Measurements from ENCODE around the gene TARP.

Gene TARP

DNA sequence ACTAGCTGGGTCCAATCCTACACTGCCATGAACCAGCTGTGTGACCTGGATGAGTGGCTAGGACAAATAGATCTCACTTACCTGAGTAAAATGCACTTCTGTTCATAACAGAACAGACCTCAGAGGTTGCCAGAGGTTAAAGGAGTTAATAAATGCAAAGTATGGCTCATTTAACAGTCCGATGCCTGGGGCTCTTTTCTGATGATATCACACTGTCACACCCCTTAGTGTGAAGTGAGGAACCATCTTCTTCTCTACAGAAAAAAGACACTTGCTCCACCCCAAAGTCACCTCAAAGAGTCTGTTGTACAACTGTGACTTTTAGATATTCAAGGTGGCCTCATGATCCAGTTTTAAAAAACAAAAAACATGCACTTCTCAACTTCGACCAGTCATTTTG, 21.5 kb upstream of the TARP start:
- 84 to 92% (median 89%) methylated on average over 2 of the region's 2 CpGs for WGBS, 4 donors
- no peaks in the 10 kb centered on the region for H3K9me3 ChIP-seq
- intact Hi-C loops (cut with DNase I) = no loop called here

DNA sequence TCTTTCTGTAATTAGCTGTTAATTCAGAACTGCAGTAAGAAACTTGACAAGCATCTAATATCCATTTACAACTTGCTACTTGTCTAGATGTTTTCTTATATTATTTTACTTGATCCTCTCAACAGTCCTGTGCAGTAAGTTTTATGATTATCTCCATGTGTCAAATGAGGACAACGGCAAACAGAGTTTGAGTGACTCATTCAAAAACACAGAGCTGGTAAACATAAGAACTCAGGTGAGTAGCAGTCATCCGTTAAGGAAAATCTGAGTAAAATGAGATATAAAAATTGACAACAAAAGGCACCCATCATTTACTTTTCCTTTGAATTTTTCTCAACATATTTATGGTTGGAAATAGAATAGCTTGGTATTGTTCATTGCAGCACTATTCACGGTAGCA, 19.0 kb upstream of the TARP start:
- Histone ChIP-seq H3K4me3 (no peak overlapping the region), H3K27ac (no peak overlapping the region), H3K4me1 (no peaks in the 10 kb centered on the region), H3K27me3 (no peaks in the 10 kb centered on the region), H3K36me3 (no peaks in the 10 kb centered on the region), H3K9me3 (no peaks in the 10 kb centered on the region)
- TF ChIP-seq, protein P1, sequence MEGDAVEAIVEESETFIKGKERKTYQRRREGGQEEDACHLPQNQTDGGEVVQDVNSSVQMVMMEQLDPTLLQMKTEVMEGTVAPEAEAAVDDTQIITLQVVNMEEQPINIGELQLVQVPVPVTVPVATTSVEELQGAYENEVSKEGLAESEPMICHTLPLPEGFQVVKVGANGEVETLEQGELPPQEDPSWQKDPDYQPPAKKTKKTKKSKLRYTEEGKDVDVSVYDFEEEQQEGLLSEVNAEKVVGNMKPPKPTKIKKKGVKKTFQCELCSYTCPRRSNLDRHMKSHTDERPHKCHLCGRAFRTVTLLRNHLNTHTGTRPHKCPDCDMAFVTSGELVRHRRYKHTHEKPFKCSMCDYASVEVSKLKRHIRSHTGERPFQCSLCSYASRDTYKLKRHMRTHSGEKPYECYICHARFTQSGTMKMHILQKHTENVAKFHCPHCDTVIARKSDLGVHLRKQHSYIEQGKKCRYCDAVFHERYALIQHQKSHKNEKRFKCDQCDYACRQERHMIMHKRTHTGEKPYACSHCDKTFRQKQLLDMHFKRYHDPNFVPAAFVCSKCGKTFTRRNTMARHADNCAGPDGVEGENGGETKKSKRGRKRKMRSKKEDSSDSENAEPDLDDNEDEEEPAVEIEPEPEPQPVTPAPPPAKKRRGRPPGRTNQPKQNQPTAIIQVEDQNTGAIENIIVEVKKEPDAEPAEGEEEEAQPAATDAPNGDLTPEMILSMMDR (IDR thresholded peaks at IDR 0.05) = no peak
- no peak for TF ChIP-seq POLR2A (IDR thresholded peaks at IDR 0.05)
- intact Hi-C loops (cut with DNase I) = no loop called here
- WGBS, 4 donors = 95 to 97% (median 96%) methylated on average over 3 of the region's 3 CpGs
- ATAC-seq (no peak), DNase-seq (no peak)

More for the DNA sequence above, 21.5 kb upstream of the TARP start:
- no peaks in the 10 kb centered on the region for H3K36me3 ChIP-seq
- no peak for ATAC-seq
- TF ChIP-seq, protein P1 (IDR thresholded peaks at IDR 0.05) = no peak
- no peak for TF ChIP-seq POLR2A (IDR thresholded peaks at IDR 0.05)
- no peaks in the 10 kb centered on the region for H3K4me1 ChIP-seq
- H3K27ac ChIP-seq = no peak overlapping the region
- no peak for DNase-seq
- H3K4me3 ChIP-seq = no peak overlapping the region
- no peaks in the 10 kb centered on the region for H3K27me3 ChIP-seq

DNA sequence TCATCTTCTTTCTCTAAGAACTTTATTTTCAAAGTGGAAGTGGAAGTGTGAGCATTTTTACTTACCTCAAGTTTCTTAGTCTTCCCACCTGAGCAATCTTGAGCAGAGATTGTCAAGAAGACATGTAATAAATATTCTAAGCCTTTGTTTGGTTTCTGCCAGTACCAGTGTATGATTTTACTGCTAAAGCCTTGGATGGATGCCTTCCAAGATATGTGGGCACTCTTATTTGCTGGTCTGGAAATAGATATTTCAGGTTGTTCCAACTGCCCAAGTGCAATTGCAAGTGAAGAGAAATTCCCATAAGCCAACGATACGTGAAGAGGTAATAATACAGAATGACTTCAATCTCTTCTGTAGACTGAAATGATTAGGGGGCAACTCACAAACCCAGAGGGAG, 18.2 kb upstream of the TARP start:
- H3K9me3 ChIP-seq = no peaks in the 10 kb centered on the region
- H3K27me3 ChIP-seq = no peaks in the 10 kb centered on the region
- intact Hi-C loops (cut with DNase I) = no loop called here
- DNase-seq (no peak), ATAC-seq (no peak)
- no peak overlapping the region for H3K4me3 ChIP-seq
- no peaks in the 10 kb centered on the region for H3K4me1 ChIP-seq
- no peaks in the 10 kb centered on the region for H3K36me3 ChIP-seq
- H3K27ac ChIP-seq = no peak overlapping the region
- TF ChIP-seq POLR2A (IDR thresholded peaks at IDR 0.05) = no peak
- TF ChIP-seq, protein P1 (IDR thresholded peaks at IDR 0.05) = no peak
- 88 to 94% (median 91%) methylated on average over 2 of the region's 2 CpGs for WGBS, 4 donors

DNA sequence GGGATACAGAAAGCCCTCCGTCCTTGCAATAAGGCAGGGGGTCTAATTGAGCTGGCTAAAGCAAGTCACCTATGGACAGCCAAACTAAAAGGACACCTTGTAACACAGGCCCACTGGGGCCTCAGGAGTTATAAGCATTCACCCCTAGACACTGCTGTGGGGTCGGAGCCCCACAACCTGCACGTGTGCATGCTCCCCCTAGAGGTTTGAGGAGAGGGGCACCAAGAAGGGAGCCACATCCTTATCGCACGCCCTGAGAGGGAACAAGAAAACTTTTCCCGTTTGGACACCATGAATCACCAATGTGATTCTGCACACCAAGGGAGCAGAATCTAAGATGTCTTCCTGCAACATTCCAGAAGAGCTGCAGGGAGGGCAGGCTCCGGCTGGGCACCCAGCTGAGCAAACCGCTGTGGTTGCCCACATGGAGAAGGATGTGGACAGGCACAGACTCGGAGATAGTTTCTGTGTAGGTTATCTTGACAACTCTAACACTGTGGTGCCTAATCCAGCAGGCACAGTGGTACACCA, 17.7 kb upstream of the TARP start:
- no peak for TF ChIP-seq POLR2A (IDR thresholded peaks at IDR 0.05)
- TF ChIP-seq, protein P1 (IDR thresholded peaks at IDR 0.05) = no peak
- Histone ChIP-seq H3K36me3 (no peaks in the 10 kb centered on the region), H3K9me3 (no peaks in the 10 kb centered on the region), H3K27me3 (no peaks in the 10 kb centered on the region), H3K4me1 (no peaks in the 10 kb centered on the region), H3K27ac (no peak overlapping the region), H3K4me3 (no peak overlapping the region)
- intact Hi-C loops (cut with DNase I) = no loop called here
- ATAC-seq = no peak
- DNase-seq = no peak
- 69 to 90% (median 80%) methylated on average over 3 to 9 of the region's 9 CpGs for WGBS, 4 donors
